NK-92 treated with Interleukin-12 subunit alpha and Interleukin-12 subunit beta, amount 100 ng/mL, for 24 hours (cell line): ENCODE measurements around the gene PROZ.

Experiments used
- DNase-seq: peaks from one replicate; lab custom pipeline; 2025; lab: John Stamatoyannopoulos, UW

PROZ gene

DNA sequence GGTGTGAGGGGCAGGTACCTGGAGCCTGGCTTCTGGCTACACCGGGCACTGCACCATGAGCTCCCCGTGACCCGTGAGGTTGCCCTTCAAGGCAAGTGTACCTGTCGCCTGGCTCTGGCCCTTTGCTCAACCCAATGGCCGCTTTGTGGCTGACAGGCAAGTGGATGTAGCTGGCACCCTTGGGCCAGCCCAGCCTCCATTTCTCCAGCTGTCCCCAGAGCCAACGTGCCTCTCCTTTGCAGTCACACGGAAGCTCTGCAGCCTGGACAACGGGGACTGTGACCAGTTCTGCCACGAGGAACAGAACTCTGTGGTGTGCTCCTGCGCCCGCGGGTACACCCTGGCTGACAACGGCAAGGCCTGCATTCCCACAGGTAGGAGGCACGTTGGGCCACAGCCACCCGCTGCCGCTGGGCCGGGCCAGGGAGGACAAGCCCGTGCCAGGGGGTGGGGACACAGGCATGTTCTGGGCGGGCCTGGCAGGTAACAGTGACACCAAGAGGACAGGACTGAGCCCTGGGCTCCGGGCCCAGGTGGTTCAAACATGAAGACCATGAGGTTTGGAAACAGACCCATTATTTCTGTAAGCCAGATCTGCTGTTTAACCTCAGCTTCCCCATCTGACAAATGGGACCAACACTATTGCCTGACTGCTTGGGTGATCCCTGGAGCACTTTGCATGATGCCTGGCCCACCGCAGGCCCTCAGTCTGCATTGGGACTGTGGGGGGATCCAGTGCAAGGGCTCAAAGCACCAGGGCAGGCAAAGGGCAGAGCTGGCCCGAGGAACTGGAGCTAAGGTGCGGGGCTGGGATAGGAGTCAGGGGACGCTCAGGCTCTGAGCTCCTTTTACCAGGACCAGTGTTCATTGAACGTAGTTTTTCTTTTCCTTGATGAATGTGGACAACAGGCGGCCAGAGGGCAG lies 17.5 kb upstream of the PROZ start:
- DNase-seq = no peak

DNA sequence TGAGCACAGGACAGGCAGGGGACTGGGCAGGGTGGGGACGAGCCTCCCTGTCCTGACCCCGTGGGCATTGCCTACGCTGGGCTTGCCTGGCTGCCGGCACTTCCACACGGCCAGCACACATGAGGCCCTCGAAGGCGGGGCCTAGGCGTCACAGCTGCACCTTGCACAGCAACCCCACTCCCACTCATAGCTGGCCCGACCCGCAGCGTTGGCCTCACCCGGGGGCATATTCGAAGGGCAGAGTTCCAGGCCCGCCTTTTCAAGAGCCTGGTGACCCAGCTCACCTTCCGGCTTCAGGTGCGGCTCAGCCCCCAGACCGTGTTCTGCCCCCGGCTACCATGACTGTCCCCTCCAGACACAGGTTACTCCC lies 16.9 kb upstream of the PROZ start:
- DNase-seq = no peak

DNA sequence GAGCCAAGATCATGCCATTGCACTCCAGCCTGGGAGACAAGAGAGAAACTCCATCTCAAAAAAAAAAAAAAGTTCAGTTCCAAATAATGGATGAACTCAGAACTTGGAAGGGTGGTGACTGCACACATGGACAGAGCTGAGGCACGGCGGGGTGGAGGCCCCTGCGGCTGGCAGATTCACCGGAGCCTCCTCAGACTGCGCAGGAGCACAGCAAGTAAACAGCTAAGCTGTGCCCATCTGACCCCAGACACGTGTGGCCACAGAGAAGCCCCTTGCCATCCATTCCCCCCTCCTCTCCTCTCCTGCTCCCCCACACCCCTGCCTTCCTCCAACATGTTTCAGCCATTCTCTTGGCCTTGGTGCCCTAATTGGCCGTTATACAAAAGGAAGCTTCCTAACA lies 15.6 kb upstream of the PROZ start:
- DNase-seq = no peak

DNA sequence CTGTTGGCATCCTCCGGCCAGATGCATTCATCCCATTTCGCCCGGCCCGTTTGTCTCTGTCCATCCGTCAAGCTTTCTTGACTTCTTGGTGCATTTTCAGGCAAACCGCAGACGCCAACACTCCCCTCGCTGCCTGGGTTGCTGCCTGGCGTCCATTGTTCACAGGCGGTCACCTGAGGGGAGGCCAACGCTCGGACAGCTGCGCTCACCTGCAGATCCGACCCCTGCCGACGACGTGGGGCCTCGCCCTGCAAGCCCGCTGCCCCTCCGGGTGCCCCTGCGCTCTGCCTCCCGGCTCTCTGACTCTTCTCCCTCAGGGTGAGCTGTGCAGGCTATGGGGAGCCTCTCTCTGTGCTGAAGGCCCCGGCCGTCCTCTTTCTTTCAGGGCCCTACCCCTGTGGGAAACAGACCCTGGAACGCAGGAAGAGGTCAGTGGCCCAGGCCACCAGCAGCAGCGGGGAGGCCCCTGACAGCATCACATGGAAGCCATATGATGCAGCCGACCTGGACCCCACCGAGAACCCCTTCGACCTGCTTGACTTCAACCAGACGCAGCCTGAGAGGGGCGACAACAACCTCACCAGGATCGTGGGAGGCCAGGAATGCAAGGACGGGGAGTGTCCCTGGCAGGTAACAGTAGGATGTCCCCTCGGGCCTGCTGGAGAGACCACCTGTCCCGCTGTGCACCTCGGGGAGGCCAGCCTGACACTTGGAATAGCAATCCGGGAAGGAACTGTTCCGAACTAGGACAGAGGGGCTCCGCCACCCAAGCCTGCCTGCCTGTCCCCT lies 14.8 kb upstream of the PROZ start:
- no peak for DNase-seq

DNA sequence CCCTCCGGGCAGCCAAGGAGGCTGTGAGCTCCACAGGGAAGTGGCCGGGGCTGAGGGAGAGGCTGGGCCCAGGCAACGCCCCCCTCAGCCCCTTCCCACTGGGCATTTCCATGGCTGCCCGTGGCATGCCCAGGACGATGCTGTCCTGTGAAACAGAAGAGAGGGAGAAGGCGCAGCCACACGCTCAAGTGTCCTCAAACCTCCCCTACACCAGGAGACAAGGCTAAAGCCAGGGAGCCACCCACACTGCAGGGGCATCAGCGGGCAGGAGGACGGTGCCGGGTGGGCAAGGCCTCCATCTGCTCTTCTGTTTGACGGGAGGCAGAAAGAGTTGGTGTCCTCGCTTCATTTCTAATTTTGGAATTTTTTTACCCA lies 14.2 kb upstream of the PROZ start:
- DNase-seq = no peak

DNA sequence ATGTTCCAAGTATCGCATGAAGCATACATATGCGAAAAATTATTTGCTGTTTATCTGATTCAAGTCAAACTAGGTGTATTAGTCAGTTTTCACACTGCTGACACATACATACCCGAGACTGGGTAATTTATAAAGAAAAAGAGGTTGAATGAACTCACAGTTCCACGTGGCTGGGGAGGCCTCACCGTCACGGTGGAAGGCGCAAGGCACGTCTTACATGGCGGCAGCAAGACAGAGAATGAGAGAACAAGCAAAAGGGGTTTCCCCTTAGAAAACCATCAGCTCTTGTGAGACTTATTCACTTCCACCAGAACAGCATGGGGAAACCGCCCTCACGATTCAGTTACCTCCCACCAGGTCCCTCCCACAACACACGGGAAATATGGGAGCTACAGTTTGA lies 13.0 kb upstream of the PROZ start:
- no peak for DNase-seq

DNA sequence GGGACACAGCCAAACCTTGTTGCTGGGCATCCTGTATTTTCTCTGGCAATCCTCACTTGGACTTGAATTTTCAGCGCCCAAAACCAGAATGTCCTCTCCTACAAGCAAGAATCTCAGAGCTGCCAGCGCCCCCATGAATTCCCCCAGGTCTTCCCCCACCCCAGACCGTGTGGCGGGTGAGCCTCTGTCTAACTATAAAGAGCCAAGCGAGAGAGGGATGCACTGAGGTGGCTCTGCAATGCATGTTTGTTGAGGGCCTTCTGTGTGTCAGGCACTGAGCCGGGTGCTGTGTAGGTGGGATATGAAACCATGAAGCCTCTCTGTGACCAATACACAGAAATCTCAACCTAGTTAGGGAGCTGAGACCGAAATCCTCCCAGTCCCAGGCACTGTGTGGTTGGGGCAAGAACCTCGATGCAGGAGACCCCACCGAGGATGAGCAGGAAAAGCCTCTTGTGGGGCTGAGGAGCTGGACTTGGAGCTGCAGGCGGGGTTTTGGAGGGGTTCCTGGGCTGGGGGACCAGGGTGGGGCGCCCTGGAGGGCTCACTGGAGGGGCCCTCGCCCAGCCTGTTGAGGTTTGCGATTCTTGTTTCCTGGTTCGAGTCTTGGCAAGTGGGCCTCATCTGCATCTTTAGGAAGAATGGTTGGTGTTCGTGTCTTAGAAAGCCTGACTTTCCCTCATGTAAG lies 12.4 kb upstream of the PROZ start:
- DNase-seq = no peak

DNA sequence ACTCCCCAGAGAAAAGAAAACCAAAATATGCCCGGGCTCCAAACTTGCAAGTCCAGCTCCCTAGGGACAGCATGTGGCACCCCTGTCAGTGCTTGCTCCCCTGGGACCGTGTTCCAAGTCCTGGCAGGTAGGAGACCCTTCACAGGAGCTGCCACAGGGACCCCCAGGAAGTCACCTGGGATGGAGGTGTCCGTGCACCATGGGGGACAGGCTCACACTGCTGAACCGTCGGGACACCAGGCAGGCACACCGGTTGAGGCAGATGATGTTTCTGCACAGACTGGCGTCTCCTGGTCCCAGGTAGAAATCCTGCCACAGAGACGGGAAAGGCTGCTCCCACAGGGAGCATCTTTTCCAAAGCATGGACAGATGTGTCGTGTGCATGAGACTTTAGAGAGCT lies 11.7 kb upstream of the PROZ start:
- DNase-seq = no peak

DNA sequence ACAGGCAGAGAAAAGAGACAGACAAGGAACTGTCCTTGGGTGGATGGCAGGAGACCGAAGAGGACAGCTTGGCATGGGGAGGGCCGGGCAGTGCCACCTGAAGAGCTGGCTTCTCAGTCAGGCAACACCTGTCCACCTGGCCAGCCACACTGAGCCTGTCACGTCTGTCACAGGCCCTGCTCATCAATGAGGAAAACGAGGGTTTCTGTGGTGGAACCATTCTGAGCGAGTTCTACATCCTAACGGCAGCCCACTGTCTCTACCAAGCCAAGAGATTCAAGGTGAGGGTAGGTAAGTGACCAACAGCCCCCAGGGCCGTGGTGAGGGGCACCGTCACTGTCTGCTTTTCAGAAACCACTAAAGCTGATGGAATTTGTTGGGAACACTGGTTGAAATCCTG lies 11.2 kb upstream of the PROZ start:
- DNase-seq = no peak

DNA sequence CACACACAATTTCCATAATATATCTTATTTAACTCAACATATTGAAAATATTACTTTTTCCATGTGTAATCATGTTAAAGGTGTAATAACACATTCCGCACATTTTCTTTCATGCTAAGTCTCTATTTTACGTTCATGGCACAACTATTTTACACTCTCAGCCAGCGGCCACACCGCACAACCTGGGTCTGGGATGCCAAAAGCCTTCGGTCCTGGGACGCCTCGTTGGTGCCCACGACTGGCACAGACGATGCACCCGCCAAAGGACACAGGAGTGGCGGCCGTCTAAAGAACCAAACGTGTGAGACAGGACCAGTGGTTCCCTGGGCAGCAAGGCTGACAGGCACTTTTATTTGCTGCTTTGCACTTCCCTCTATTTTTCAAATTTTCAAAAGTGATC lies 10.0 kb upstream of the PROZ start:
- DNase-seq = no peak

DNA sequence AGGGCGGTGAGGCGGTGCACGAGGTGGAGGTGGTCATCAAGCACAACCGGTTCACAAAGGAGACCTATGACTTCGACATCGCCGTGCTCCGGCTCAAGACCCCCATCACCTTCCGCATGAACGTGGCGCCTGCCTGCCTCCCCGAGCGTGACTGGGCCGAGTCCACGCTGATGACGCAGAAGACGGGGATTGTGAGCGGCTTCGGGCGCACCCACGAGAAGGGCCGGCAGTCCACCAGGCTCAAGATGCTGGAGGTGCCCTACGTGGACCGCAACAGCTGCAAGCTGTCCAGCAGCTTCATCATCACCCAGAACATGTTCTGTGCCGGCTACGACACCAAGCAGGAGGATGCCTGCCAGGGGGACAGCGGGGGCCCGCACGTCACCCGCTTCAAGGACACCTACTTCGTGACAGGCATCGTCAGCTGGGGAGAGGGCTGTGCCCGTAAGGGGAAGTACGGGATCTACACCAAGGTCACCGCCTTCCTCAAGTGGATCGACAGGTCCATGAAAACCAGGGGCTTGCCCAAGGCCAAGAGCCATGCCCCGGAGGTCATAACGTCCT lies 9.4 kb upstream of the PROZ start:
- DNase-seq = no peak

DNA sequence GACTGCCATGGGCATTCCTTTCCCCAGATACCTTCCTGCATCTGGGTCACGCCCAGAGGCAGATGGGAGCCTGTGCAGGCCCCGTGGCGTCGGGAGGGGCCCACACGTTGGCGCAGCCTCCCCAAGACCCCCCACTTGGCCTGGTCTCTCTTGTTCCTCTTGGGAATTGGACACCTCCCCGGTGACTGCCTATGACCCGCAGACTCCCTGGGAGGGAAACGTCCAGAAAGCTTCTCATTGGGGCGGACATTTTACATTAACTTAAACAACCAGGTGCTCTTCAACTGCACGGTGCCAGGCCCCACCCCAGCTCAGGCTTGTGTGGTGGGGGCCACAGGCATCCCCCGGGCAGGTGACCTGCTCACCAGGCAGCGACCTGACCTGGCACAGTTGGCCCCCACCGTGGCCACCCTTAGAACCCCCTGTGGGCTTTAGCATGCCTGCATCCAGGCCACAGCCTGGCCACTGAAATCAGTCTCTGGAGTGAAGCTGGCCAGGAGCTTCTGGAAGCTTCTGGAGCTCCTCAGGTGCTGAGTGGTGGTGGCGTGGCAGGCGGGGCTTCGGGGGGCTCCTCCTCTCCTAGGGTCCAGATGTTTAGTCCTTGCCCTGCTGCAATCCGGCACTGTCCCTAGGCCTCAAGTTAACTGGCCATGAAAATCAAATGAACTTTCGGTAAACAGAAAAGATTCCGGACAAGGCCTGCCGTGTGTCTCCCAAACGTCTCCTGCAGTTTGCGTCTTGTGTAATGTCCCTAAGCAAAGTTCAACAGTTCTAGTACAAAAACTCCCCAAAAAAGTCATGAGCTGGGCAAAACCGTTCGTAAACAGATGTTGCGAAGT lies 8.5 kb upstream of the PROZ start:
- DNase-seq = no peak

DNA sequence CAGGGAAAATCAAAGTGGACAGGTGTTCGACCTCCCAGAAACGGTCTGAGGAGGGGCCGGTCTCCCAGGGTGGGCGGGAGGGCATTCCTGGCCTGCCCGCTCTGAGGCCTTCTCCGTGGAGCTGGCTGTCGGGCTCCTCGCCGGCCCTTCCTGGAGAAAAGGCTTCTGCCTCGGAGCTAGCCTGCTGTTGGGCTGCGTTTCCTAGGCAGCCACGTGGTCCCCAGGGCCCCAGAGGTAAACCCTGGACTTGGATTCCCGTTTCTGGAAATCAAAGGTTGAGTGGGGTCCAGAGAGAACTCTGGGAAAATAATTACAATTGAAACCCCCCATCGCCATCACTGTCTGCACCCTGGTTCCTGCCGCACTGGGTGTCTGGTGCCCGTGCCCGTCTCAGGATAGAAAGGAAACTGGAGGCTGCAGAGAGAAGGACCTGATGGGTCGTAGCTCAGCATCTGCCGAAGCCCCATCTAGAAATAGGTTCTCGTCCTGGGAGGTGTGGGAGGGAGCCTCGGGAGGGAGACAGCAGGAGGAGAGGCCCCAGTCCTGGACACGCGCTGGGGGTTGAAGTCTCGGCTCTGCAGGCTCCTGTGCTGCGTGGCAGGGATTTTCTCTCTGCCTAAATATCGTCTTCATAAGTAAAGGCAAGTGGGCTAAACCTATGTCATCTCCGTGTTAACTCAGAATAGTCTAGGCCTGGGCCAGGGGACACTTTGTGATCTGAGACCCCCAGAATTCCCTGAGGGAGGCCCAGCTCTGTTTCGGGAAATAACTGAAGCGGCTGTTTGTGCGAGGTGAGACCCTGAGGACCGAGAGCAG lies 7.7 kb upstream of the PROZ start:
- no peak for DNase-seq

DNA sequence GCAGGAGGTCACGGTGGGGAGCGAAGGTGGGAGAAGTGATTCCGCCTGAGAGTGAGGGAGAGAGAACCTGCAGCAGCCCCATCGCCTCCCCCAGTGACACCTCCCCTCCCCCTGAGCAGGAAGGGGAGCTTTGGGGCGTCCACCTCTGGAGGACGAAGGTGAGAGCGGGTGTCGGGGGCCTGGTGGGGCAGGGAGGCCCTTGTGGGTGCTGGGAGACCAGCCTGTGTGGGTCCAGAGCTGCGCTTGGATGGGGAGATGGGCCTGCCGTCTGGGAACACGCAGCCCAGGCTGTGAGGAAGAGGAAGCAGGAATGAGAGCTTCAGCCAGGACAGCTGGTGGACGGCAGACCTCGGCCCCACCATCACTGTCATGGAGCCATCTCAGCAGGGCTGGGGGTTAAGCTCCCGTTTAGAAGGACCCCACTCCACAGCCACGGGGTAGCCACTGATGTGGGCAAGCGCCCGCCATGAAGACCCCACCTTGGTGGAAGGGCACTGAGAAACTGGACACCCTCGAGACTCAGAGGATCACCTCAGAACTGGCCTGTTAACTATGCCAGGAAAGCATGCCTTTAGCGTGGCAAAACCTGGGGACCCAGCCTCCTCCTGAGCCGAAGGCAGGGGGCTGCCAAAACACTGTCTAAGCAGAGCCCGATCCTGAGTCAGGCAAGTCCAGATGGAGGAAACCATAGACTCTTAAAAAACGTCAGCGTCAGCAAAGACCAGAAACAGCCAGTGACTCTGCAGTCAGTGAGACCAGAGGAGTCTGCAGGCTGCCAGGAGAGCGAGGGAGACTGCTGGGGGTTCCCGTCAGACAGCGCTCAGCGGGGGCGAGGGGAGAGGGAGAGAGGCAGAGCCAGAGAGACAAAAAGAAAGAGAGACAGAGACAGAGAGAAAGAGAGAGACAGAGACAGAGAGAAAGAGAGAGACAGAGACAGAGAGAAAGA lies 6.4 kb upstream of the PROZ start:
- DNase-seq = no peak

DNA sequence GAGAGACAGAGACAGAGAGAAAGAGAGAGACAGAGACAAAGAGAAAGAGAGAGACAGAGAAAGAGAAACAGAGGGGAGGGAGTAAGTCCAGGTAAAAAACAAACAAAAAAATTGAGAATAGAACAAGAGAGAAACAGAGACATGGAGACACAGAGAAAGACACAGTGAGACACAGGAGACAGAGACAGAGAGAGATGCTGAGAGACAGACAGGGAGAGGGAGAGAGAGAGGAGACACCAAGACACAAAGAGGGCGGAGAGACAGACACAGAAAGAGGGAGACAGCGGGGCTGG lies 5.8 kb upstream of the PROZ start:
- no peak for DNase-seq

DNA sequence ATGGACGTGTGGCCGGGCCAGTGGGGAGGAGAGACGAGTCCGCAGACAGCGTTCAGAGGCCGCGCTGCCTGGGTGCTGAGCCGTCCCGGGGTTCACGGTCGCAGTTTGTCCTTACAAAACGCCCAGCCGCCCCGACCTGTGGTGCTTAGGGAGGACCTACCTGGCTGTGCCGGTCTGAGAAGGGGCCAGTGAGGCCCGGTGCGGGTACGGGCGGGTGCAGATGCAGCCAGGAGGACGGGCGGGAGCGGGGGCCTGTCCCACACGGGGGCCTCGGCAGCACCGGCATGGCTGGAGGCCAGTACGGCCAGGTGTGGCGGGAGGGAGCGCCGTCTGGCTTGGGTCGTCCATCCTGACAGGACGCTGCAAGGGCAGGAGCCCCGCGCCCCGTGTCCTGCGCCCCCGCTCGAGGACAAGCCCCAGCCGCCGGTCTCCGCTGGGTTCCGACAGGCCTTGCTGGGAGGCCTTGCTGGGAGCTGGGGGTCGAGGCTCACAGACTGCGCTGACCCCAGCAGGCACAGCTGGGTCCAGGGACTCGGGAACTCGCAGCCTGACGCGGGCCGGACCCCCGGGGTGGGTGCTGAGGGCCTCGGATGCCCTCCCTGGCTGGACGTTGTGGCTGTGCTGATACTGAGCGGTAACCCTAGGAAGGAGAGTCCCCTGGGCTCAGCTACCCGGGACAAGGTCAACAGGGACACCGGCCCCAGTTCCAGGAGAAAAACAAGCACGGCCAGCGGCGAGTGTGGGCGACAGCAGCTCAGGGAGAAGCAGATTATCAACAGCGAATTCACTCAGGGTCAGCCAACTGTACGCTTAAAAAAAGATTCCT lies 5.3 kb upstream of the PROZ start:
- no peak for DNase-seq

DNA sequence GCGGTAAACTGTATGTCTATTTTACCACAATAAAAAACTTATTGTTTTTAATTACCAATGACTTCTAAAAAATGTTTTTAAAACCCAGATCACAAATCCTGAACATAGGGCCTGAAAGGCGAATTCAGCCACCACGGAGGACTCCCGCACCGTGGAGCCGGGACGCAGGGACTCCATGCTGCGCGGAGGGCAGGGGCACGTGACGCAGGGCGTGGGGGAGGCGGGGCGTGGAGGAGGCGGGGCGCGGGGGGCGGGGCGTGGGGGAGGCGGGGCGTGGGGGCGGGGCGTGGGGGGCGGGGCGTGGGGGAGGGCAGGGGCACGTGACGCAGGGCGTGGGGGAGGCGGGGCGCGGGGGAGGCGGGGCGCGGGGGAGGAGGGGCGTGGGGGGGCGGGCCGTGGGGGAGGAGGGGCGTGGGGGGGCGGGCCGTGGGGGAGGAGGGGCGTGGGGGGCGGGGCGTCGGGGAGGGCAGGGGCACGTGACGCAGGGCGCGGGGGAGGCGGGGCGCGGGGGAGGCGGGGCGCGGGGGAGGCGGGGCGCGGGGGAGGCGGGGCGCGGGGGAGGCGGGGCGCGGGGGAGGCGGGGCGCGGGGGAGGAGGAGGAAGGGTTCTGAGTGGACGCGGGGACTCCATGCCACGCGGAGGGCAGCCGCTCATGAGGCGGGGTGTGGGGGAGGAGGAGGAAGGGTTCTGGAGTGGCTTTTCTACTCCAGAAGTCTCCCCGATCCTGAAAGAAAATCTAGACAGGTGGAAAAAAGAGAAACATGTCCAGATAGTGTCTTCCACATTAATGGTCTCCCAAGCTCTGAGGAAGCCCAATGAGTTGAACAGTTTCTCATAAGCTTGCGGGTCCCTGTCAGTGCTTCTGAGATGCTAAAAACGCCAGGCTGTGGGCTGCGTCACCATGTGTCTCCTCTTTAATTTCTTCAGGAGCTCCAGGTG lies 4.4 kb upstream of the PROZ start:
- no peak for DNase-seq

DNA sequence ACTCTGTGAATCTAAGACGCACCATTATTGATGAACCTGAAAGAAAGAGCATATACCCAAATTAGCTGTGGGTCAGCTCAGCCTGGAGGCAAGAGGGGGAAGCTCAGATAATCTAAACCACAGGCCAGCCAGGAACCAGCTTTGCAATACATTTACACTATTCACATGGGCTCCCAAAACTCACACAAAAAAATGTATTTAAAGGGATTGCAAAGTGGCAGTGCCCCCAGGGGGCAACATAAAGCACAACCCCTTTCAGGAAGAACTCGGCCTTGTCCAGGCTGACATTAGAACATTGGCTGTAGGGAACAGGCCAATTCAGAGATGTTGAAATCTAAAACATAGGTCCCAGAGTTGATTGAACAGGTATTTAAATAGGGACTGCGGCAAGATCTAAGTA lies 3.2 kb upstream of the PROZ start:
- no peak for DNase-seq
